B cell (primary cell): ENCODE data around the gene NACC1. TPM values are rescaled to one million over a fixed set of nuclear protein-coding genes. Genes with fewer than 3 reads are reported as not detected.
A peak's percentile ranks its signal among the peaks of the same experiment; 100 is the strongest.

Experiments
- ATAC-seq: fragments of 200-7000 bp; cut with Tn5 transposase; one replicate; pipeline ENCODE4 v1.10.0; 2021; ENCODE audit warnings: low read depth, mild to moderate bottlenecking, moderate number of reproducible peaks, moderate library complexity
- CTCF ChIA-PET: fragments of 350-600 bp; sonication (Branson Sonifier 250); formaldehyde crosslinking; loops from one replicate; lab custom pipeline; 2021; ENCODE audit warnings: antibody characterized with exemption, inconsistent platforms; lab: Charles Lee
- POLR2A ChIA-PET: fragments of 350-600 bp; sonication (Branson Sonifier 250); formaldehyde crosslinking; loops from one replicate; lab custom pipeline; 2021; ENCODE audit warnings: antibody characterized with exemption; lab: Charles Lee
- DNase-seq: peaks from one replicate; pipeline ENCODE4 v3.0.0; 2013
- H2AFZ ChIP-seq: 2 replicates; pipeline ENCODE4 v1.6.1; 2012; ENCODE audit warnings: mild to moderate bottlenecking, low read depth, low read length; ENCODE audit not compliant: insufficient read depth, poor library complexity, severe bottlenecking
- H3K27ac ChIP-seq, 2 donors: 1 replicate in 1 of 2; 2 replicates in 1 of 2; pipeline ENCODE4 v1.5.1; 2012 to 2013; ENCODE audit warnings: low read length in 2 of 2, mild to moderate bottlenecking in 2 of 2, moderate library complexity in 1 of 2
- H3K27me3 ChIP-seq, 4 experiments: fragments of 200-600 bp in 1 of 4; sonication (generic) in 1 of 4; replicated peaks in 1 of 4; 1 replicate in 2 of 4; 2 replicates in 2 of 4; pipeline versions ENCODE4 v1.6.1 to v1.7.0; 2013 to 2016; ENCODE audit warnings: low read length in 3 of 4, mild to moderate bottlenecking in 2 of 4, mixed read lengths in 1 of 4, moderate library complexity in 1 of 4; ENCODE audit not compliant: insufficient read depth in 4 of 4, control insufficient read depth in 3 of 4; ENCODE audit errors: control extremely low read depth in 1 of 4
- H3K36me3 ChIP-seq, 2 experiments: replicated peaks in 1 of 2; 1 replicate in 1 of 2; 2 replicates in 1 of 2; pipeline versions ENCODE4 v1.6.1 to v1.7.1; 2013; ENCODE audit warnings: low read length in 1 of 2; ENCODE audit not compliant: insufficient read depth in 2 of 2, control insufficient read depth in 1 of 2; ENCODE audit errors: control extremely low read depth in 1 of 2, extremely low read depth in 1 of 2
- H3K4me1 ChIP-seq, 2 donors: fragments of 200-600 bp in 1 of 2; sonication (generic) in 1 of 2; 1 replicate in 1 of 2; 2 replicates in 1 of 2; pipeline versions ENCODE4 v1.5.1 to v1.6.1; 2013 to 2017; ENCODE audit warnings: low read length in 2 of 2; ENCODE audit not compliant: control insufficient read depth in 2 of 2, insufficient read depth in 2 of 2
- H3K4me2 ChIP-seq: replicated peaks from 2 replicates; pipeline ENCODE3; 2012; ENCODE audit warnings: mild to moderate bottlenecking, low read depth, low read length; ENCODE audit not compliant: poor library complexity, severe bottlenecking
- H3K4me3 ChIP-seq, 5 experiments: fragments of 200-600 bp in 1 of 5; sonication (generic) in 1 of 5; 1 replicate in 3 of 5; 2 replicates in 2 of 5; pipeline versions ENCODE4 v1.5.1 to v1.7.0; 2011 to 2016; ENCODE audit warnings: low read length in 4 of 5, mild to moderate bottlenecking in 4 of 5, low read depth in 2 of 5, control low read depth in 1 of 5, moderate library complexity in 1 of 5; ENCODE audit not compliant: insufficient read depth in 1 of 5; ENCODE audit errors: control extremely low read depth in 1 of 5, extremely low read depth in 1 of 5
- H3K79me2 ChIP-seq: fragments of 200-600 bp; sonication (generic); one replicate; pipeline ENCODE4 v1.6.0; 2016; ENCODE audit warnings: low read length; ENCODE audit not compliant: control insufficient read depth, insufficient read depth
- H3K9ac ChIP-seq: fragments of 200-600 bp; sonication (generic); 2 replicates; pipeline ENCODE4 v1.6.1; 2017; ENCODE audit warnings: mild to moderate bottlenecking, low read length, moderate library complexity
- H3K9me3 ChIP-seq, 3 donors: one replicate each; pipeline versions ENCODE4 v1.6.1 to v1.7.1; 2013; ENCODE audit warnings: low read length in 2 of 3; ENCODE audit not compliant: control insufficient read depth in 2 of 3, insufficient read depth in 1 of 3; ENCODE audit errors: control extremely low read depth in 1 of 3
- H4K20me1 ChIP-seq: 2 replicates; pipeline ENCODE4 v1.6.0; 2012; ENCODE audit warnings: mild to moderate bottlenecking, low read length; ENCODE audit not compliant: insufficient read depth, control insufficient read depth, poor library complexity, severe bottlenecking
- H3K27ac Mint-ChIP-seq: one replicate; pipeline ENCODE4 v1.8.0; 2021; ENCODE audit warnings: mixed read lengths
- H3K27me3 Mint-ChIP-seq: one replicate; pipeline ENCODE4 v1.8.0; 2021; ENCODE audit warnings: mixed read lengths
- H3K4me1 Mint-ChIP-seq: one replicate; pipeline ENCODE4 v1.8.0; 2021; ENCODE audit warnings: mixed read lengths
- H3K4me3 Mint-ChIP-seq: one replicate; pipeline ENCODE4 v1.8.0; 2021; ENCODE audit warnings: mixed read lengths
- H3K9me3 Mint-ChIP-seq: one replicate; pipeline ENCODE4 v1.8.0; 2022; ENCODE audit warnings: mixed read lengths; ENCODE audit not compliant: insufficient read depth
- CTCF ChIP-seq: fragments of 200-600 bp; IDR thresholded peaks from one replicate; pipeline ENCODE4 v1.8.0; 2022; ENCODE audit warnings: antibody characterized with exemption, mild to moderate bottlenecking
- EZH2 ChIP-seq: IDR thresholded peaks from 2 replicates; pipeline ENCODE4 v1.6.1; 2012; ENCODE audit warnings: borderline replicate concordance, low read depth, mild to moderate bottlenecking, moderate library complexity, low read length; ENCODE audit not compliant: insufficient read depth, poor library complexity, severe bottlenecking
- WGBS: methylation state at CpG from one replicate; pipeline ENCODE4 v1.1.5; 2013; ENCODE audit warnings: missing lambda C conversion rate; ENCODE audit not compliant: insufficient coverage; 5-methylcytosine and 5-hydroxymethylcytosine counted together
- intact Hi-C: fragments of 100-400 bp; cut with micrococcal nuclease; formaldehyde crosslinking; loops from one replicate; pipeline ENCODE4 v1.10.0; 2022
- polyA plus RNA-seq: library from polyadenylated mRNA; depleted of rRNA; stranded (reverse); fragments of >200 nt; gene quantifications from 2 replicates; pipeline ENCODE4 v1.2.3, GENCODE V29; 2012
- total RNA-seq, 2 donors: library from RNA; stranded (reverse); fragments of 120-200 nt in 1 of 2; gene quantifications; 1 replicate in 1 of 2; 2 replicates in 1 of 2; pipeline versions ENCODE4 v1.2.3 to v1.2.4, GENCODE V29; 2013 to 2022

NACC1 gene
- total and polyA plus RNA-seq, 2 donors (not counting 1 experiment from before 2014, with no cell fraction given): 25.9 to 27.5 TPM

- Histone ChIP-seq H3K4me1 (no peaks in the 10 kb centered on the region), H3K9me3 (no peaks in the 10 kb centered on the region), H3K27ac (no peak overlapping the region), H3K27me3 (no peaks in the 10 kb centered on the region), H3K9ac (no peak overlapping the region), H3K79me2 (no peaks in the 10 kb centered on the region), H4K20me1 (no peaks in the 10 kb centered on the region), H2AFZ (no peak overlapping the region), H3K4me3 (no peak overlapping the region), H3K4me2 (no peak overlapping the region), H3K36me3 (no peaks in the 10 kb centered on the region)
- H3K4me1 Mint-ChIP-seq: no peaks in the 10 kb centered on the region
- no peak for ATAC-seq
- DNase-seq: no peak
- peaks cover 12% of the 10 kb centered on the region for H3K27me3 Mint-ChIP-seq
- no peak overlapping the region for H3K27ac Mint-ChIP-seq
- H3K4me3 Mint-ChIP-seq: no peak overlapping the region
- no peak for TF ChIP-seq CTCF
- TF ChIP-seq EZH2: no peak
- CTCF ChIA-PET: interaction anchor here (1.4 to 1.6 kb wide), 2 partner anchors 13 to 16 kb away, joined by 4 to 7 read pairs; no protein-coding TSS in a partner anchor
- WGBS: 100% methylated on average over 2 of the region's 4 CpGs
- POLR2A ChIA-PET: no interaction called here
- H3K9me3 Mint-ChIP-seq: no peaks in the 10 kb centered on the region
- intact Hi-C loops: no loop called here
Observed at GRCh38 chr19:13074378-13074777, 43.7 kb upstream of the NACC1 start.

GRCh38 chr19:13076320-13076719 lies 41.7 kb upstream of the NACC1 start:
- H3K27me3 Mint-ChIP-seq: peaks cover 5% of the 10 kb centered on the region
- H4K20me1 ChIP-seq: no peaks in the 10 kb centered on the region
- no peak overlapping the region for H3K4me2 ChIP-seq
- ChIA-PET CTCF (no interaction called here), POLR2A (no interaction called here)
- H3K36me3 ChIP-seq: no peaks in the 10 kb centered on the region
- H3K79me2 ChIP-seq: no peaks in the 10 kb centered on the region
- no peaks in the 10 kb centered on the region for H3K27me3 ChIP-seq
- ATAC-seq (no peak), DNase-seq (no peak)
- peak overlapping the region; percentile 6 for H3K27ac Mint-ChIP-seq
- no peaks in the 10 kb centered on the region for H3K4me1 ChIP-seq
- H3K9me3 Mint-ChIP-seq: no peaks in the 10 kb centered on the region
- no peak overlapping the region for H2AFZ ChIP-seq
- H3K27ac ChIP-seq: no peak overlapping the region
- WGBS: 94% methylated on average over 8 of the region's 8 CpGs
- H3K4me3 Mint-ChIP-seq: no peak overlapping the region
- H3K4me1 Mint-ChIP-seq: no peaks in the 10 kb centered on the region
- intact Hi-C loops: no loop called here
- H3K4me3 ChIP-seq: no peak overlapping the region
- no peak overlapping the region for H3K9ac ChIP-seq
- TF ChIP-seq EZH2: no peak
- TF ChIP-seq CTCF: no peak
- no peaks in the 10 kb centered on the region for H3K9me3 ChIP-seq
